ENCODE data around the gene DNAAF1.
"Not testable (repeated sequence)": the region's sequence is repeated elsewhere in the genome, so short reads cannot be mapped to it uniquely, and the experiment has no call there.

The DNAAF1 gene

GRCh38 chr16:84195201-84196093 is 50.3 kb downstream of the DNAAF1 start:
- H3K27ac ChIP-seq, result no peak overlapping the region
- TF ChIP-seq CTCF (conservative IDR thresholded peaks at IDR 0.05), result no peak

GRCh38 chr16:84196101-84196500 is 51.0 kb downstream of the DNAAF1 start:
- no peak for TF ChIP-seq CTCF (conservative IDR thresholded peaks at IDR 0.05)
- H3K27ac ChIP-seq, result no peak overlapping the region

DNA sequence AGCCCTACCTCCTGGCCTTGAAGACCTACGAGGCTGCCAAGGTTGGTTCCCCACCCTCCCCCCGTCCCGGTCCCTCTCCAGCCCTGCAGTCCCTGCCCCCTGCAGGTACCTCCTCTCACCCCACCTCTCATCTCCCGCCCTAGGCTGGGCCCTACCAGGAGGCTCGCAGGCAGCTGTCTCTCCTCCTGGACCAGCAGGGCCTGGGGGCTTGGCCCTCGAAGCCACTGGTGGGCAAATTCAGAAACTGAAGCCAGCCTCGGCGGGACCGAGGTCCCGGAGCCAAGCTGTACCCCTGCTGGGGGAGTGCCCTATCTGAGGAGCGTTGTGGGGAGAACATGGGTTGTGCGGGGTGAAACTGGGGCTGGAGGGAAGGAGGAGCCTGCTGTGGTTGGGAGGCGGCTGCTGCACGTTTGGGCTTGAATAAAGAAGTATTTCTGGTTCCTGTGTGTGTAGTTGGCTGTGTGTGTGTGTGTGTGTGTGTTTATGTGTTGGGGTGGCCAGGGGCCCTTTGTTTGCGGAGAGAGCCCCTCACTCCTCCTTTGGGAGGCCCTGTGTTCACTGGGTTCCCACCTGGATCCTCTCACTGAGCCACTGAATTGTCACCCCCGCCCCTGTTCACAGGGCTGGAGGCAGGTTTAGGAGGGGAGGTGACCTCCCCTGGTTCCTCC is 51.8 kb downstream of the DNAAF1 start:
- no peak for TF ChIP-seq CTCF (conservative IDR thresholded peaks at IDR 0.05)
- H3K27ac ChIP-seq, result no peak overlapping the region

DNA sequence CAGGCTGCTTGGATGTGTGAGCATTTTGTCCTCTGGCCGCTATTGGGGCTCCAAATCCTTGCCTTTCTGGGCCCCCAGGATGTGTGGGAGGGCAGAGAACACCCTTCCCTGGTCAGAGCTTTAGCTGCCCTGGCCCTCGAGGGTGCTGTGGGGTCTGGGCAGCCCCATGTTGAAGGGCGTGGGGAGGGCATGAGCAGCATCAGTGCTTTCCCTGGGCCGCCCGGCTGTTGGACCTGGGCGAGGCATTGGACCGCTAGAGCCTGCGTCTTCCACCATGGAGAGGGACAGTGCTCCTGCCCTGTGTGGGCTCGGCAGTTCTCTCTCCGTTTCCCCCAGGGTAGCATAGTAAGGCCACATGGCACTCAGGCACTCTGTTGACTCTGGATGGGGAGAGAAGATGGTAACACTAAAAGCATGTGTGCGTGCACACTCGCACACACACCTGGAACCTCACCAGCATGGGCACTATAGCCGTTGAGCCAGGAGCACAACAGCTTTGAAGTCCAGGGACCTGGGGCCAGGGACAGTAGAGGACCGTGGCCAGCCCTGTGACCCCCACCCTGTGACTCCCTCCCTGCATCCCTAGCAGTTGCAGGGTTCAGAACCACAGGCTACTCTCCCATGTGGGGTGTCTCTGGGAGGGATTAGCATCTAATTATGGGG is 52.5 kb downstream of the DNAAF1 start:
- no peak for TF ChIP-seq CTCF (conservative IDR thresholded peaks at IDR 0.05)
- no peak overlapping the region for H3K27ac ChIP-seq

DNA sequence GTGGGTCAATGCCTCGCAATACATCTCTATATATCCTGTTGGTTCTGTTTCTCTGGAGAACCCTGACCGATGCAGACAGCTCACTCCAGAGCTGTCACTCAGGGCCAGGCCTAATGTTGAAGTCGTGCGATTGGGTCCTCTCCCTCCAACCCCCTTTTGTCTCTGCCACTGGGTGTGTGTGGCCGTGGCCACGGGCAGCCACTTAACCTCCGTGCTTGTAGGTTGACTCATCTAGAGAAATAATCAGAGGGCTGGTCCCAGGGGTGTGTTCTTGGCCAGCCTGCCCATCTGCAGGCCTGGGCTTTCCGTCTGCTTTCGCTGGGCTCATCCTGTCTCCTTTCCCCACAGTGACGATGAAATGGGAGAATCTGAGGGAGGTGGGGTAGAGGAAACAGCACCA is 53.3 kb downstream of the DNAAF1 start:
- TF ChIP-seq CTCF (conservative IDR thresholded peaks at IDR 0.05), result no peak
- H3K27ac ChIP-seq, result no peak overlapping the region

GRCh38 chr16:84199097-84199496 is 54.0 kb downstream of the DNAAF1 start:
- no peak for TF ChIP-seq CTCF (conservative IDR thresholded peaks at IDR 0.05)
- peak overlapping the region; percentile 34 for H3K27ac ChIP-seq

DNA sequence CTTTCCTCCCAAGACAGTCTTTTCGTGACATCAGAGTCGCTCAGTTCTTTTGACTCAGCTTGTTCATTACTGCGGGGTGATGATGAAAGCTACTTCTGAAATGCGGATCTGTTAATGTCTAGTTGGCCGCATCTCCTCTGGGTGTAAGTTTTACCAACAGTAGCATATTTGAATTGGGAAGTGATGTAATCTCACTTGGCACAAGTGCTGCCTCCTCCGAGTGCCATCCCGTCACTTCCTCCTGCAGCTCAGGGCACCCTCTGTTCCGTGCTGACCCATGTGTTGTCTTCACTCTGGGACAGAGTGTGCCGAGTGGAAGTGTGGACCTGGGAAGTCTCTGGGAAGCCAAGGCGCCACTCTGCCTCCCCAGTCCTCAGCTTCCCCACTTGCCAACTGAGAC is 54.8 kb downstream of the DNAAF1 start:
- H3K27ac ChIP-seq, result peak overlapping the region; percentile 34

DNA sequence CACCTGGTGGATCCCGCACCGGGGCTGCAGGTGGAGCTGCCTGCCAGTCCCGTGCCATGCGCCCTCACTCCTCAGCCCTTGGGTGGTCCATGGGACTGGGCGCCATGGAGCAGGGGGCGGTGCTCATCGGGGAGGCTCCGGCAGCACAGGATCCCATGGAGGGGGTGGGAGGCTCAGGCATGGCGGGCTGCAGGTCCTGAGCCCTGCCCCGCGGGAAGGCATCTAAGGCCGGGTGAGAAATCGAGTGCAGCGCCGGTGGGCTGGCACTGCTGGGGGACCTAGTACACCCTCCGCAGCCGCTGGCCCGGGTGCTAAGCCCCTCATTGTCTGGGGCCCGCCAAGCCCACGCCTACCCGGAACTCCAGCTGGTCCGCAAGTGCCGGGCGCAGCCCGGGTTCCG is 59.4 kb downstream of the DNAAF1 start:
- H3K27ac ChIP-seq, result not testable (repeated sequence)

More for the DNA sequence above, 54.8 kb downstream of the DNAAF1 start:
- no peak for TF ChIP-seq CTCF (conservative IDR thresholded peaks at IDR 0.05)

DNA sequence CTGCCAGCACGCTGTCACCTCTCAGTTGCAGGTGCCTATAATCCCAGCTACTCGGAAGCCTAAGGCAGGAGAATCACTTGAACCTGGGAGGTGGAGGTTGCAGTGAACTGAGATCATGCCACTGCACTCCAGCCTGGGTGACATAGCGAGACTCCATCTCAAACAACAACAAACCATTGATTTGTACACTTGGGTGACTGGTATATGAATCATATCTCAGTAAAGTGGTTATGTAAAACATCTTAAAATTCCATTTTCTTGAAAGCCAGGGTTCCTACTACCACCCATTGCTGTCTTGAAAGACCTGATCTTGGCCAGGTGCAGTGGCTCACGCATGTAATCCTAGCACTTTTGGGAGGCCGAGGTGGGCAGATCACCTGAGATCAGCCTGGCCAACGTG is 60.0 kb downstream of the DNAAF1 start:
- not testable (repeated sequence) for H3K27ac ChIP-seq
